Inflammatory macrophage treated with lipopolysaccharide for 4 hours (primary cell): ENCODE measurements around the gene SMARCD1.

Experiments used
- DNase-seq: peaks from one replicate; pipeline ENCODE4 v3.0.0-alpha.2; 2020

The SMARCD1 gene

DNA sequence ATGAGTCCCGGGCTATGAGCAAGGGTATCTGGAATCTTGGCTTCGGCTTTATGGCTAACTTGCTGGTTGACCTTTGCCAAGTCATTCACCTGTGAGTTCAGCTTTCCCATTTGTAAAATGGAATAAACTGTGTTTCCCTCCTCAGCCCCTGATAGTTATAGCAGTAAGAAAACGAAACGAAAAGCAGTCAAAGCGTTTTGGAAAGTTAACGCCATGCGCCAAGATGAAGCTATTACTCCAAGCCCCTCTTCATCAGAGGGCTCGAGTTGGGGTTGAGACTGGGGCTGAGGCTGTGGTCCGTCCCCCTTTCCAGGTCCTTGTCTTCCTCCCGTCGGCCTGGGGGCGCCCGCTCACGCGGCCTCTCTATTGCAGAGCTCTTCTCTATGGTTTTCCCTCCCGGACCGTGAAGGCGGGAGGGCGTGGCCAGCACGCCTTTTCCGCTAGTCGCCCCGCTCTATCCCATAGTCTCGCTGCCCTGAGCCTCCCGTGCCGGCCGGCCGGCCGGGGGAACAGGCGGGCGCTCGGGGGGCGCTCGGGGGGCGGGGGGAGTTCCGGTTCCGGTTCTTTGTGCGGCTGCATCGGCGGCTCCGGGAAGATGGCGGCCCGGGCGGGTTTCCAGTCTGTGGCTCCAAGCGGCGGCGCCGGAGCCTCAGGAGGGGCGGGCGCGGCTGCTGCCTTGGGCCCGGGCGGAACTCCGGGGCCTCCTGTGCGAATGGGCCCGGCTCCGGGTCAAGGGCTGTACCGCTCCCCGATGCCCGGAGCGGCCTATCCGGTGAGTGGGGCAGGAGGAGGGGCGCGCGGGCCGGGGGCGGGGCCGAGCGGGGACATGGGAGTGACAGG, at the start of gene SMARCD1:
SMARCD1 (plus strand) TSS at position 568 of the 840 bp plus-strand sequence; CDS start at position 596, 28 bp downstream.
- DNase-seq = peak; percentile 86

GRCh38 chr12:50038336-50038735, 46.8 kb upstream of the SMARCD1 start:
- DNase-seq = peak; percentile 42

DNA sequence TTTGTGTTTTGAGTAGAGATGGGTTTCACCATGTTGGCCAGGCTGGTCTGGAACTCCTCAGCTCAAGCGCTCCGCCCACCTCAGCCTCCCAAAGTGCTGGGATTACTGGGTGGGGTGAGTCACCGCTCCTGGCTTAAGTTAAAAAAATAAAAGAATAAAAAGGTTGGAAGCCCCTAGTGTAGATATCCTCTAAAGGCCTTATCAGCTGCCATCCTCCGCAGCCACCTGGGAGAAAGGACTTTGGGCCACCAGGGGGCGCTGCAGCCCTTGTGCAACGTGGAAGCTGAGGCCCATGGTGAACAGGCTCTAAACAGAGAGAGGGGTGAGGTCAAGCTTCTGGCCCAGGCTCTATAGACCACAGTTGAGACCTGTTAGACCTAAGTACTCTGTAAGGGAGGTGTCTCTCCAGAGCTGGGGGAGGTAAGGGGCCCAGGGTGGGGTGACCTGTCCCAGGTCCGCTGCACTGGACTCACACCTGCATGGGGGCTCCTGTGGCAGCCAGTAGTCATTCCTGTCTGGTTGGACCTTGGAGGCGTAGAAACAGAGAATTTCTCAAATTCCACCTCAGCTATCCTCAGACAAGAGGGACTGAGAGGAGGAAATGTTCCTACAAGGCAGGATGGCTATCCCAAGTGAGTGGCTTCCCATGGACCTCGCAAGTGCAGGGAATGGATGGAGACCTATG, 45.8 kb upstream of the SMARCD1 start:
- peak; percentile 81 for DNase-seq

DNA sequence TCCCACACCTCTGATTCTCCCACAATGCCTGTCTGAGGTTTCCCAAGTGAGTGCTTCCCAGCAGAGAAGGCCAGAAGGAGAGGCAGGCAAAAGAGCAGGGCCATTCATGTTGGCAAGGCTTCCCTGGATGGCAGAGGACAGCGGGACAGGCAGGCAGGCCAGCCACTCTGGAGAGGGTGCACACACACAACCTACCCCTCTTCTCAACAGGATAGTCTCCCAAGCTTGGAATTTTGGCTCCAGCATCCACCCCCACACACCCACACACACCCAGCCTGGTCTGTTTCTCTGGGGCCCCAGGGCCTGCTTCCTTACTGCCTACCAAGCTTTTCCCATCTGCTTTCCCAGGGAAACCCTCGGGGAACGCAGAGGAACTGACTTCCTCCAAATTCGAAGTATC, 44.5 kb upstream of the SMARCD1 start:
- no peak for DNase-seq

DNA sequence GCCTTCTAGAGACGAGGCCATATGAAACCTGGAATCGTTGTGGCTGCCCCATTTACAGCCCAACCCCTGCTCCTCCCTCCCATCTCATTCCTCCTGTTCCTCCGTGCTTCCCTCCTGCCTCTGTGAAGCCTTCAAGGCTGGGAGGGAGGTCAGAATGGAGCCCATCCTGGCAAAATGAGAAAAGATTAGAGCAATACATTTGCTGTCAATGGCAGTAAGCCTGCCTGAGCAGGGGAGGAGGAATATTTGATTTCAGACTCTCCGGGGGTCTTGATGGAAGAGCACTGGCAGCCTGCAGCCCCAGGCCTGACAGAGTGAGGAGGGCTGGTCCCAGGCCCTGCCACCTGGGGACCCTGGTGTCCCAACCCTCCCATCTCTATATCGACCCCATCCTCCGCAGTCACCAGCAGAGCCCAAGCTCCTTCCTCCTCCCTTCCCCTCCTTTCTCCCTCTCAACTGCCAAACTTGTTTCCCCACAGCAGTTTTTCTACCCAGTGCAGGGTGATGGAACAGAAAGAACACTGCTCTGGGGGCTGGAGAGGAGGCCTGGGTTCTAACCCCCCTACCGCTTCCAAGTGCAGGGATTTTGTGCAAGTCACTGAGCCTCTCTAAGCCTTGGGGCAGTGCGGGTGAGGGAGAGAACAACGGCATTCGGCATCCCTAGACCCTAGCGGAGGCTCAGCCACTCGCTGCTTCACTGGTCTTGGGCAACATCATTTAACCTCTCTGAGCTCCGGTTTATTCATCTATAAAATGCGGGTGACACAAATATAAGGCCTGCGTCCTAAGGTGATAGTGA, 43.9 kb upstream of the SMARCD1 start:
- DNase-seq = no peak

DNA sequence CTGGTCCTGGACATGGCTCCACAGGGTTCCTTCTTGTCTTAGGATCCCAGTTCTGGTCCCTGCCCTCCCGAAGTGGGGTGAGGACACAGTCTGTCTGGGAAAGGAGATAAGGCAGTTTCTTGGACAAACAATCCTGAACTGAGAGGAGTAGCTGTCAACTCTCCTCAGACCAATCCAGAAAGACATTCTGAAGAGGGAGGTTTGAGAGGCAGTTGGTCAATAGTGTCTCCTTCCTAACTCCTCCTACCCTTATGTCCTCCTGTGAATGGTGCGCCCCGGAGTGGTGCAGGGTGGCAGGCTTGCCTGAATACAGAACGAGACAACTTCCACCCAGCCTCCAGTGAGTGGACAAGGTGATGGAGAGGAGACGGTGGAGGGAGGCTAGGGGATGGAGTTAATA, 43.2 kb upstream of the SMARCD1 start:
- DNase-seq = no peak

GRCh38 chr12:50042693-50043092, 42.4 kb upstream of the SMARCD1 start:
- DNase-seq = no peak

- DNase-seq = no peak
Measured at GRCh38 chr12:50043308-50043707, 41.8 kb upstream of the SMARCD1 start.

- no peak for DNase-seq
Measured at GRCh38 chr12:50043854-50044253, 41.3 kb upstream of the SMARCD1 start.

GRCh38 chr12:50047693-50048250, 37.4 kb upstream of the SMARCD1 start:
- DNase-seq = no peak

DNA sequence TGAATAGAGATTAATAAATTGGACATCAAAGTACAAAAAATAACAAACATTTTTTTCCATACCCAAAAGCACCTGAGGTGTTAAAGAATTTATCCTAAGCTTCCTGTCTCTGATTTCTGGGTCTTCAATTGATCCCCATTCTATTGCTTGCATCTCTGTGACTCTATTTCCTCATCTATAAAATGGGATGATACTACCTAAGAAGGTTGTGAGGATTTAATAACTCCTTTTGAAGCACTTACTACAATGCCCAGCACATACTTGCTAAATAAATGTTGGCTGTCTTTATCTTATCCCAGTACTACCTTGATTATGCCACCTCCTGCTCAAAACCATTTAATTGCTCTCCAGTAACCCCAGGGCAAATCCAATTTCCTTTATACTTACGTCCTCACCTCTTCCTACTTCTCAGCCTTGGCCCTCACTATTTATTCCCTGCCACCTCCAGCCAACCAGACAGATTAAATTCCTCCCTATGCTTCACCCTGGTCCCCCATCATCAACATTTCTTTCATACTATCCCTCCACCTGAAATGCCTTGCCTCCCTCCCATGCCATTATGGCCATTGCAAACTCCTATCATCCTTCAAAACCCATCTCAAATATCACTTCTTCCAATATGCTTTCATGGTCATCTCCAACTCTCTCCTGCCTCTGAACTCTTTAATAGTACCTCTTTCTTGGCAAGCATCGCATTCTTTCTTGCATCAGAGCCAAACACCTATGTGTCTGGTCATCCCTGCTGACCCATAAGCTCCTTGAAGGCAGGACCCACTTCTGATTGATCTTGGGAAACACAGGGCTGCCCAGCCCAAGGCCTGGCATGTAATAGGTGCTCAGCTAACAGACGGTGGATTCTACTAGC, 35.7 kb upstream of the SMARCD1 start:
- DNase-seq = no peak

GRCh38 chr12:50050119-50050385, 35.1 kb upstream of the SMARCD1 start:
- no peak for DNase-seq

GRCh38 chr12:50050410-50051098, 34.6 kb upstream of the SMARCD1 start:
- peak; percentile 69 for DNase-seq

GRCh38 chr12:50051101-50051806, 33.9 kb upstream of the SMARCD1 start:
- DNase-seq = no peak

GRCh38 chr12:50052544-50052943, 32.6 kb upstream of the SMARCD1 start:
- no peak for DNase-seq

GRCh38 chr12:50052964-50053363, 32.2 kb upstream of the SMARCD1 start:
- no peak for DNase-seq

DNA sequence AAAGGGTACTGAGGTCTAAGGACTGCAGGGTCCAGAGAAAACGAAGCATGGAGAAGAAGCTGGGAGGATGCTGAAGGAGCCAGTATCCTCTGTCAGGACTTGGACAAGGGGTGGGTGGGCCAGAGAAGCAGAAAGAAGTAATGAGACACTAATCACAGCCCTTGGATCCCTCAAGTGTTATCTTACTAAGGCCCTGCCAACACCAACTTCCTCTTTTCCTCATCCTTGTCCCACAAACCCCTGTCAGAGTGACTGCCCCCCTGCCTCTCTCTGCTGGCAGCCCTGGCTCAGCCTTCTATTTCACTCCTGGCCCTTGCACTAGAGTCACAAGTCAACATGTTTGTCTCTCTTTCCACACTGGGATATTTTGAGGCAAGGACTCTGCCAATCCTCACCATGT, 31.6 kb upstream of the SMARCD1 start:
- DNase-seq = no peak

GRCh38 chr12:50055831-50056638, 29.1 kb upstream of the SMARCD1 start:
- peak; percentile 46 for DNase-seq

DNA sequence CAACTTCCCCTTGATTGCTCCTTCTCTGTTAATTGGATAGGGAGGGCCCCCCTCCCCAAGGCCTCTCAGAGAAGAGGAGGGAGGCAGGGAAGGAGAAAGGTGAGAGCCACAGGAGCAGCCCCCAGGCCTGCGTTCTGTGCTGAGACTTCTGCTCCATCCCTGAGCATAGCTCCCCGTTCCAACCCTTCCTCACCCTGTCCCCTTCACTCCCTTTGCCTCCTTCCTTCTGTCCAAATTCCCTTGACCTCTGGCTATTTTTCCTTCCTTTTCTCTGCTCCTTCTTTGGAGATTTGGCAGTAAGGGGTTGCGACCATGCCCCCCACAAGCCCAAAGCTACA, 28.5 kb upstream of the SMARCD1 start:
- DNase-seq = no peak
